AG09309 (cell line): Measurements from ENCODE around the gene JPH2.

Source experiments
- DNase-seq: peaks from one replicate; pipeline ENCODE4 v3.0.0-alpha.2; 2010; ENCODE audit warnings: low read depth
- H3K4me3 ChIP-seq: 2 replicates; pipeline ENCODE4 v1.5.1; 2011; ENCODE audit warnings: mild to moderate bottlenecking, low read depth, low read length, moderate library complexity; ENCODE audit not compliant: control insufficient read depth
- TF ChIP-seq, protein P1 (sequence below): IDR thresholded peaks from 2 replicates; pipeline ENCODE4 v1.5.1; 2011; ENCODE audit warnings: mild to moderate bottlenecking, low read depth, low read length, inconsistent platforms; ENCODE audit not compliant: insufficient read depth, control insufficient read depth; ENCODE audit errors: missing control alignments

Gene JPH2

DNA sequence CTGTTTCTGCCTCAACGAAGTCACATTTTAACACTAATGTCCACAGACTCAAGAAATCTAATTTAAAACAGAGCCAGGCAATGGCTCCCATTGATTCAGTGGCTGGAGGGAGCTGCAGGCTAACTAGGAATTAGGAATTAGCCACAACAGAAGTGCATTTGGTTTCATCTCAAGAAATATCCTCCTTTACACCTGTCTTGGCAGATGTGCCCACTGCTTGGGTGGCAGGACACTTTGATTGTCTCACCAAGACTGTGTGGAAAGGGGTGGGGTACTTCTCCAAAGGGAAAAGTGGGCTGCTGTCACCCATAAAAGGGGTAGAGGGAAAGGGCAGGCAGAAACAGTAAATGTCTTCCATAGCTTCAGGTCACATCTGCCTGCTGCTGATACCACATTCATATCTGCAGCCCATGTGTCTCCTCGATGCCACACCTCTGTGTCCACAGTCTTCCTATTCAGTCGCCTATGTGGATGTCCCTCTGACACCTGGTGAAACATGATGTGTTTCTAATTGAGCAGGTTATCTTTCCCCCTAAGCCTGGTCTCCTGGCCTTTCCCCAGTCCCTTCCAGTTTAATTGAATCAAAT lies 34.5 kb upstream of the JPH2 start:
- no peak overlapping the region for H3K4me3 ChIP-seq
- TF ChIP-seq, protein P1, sequence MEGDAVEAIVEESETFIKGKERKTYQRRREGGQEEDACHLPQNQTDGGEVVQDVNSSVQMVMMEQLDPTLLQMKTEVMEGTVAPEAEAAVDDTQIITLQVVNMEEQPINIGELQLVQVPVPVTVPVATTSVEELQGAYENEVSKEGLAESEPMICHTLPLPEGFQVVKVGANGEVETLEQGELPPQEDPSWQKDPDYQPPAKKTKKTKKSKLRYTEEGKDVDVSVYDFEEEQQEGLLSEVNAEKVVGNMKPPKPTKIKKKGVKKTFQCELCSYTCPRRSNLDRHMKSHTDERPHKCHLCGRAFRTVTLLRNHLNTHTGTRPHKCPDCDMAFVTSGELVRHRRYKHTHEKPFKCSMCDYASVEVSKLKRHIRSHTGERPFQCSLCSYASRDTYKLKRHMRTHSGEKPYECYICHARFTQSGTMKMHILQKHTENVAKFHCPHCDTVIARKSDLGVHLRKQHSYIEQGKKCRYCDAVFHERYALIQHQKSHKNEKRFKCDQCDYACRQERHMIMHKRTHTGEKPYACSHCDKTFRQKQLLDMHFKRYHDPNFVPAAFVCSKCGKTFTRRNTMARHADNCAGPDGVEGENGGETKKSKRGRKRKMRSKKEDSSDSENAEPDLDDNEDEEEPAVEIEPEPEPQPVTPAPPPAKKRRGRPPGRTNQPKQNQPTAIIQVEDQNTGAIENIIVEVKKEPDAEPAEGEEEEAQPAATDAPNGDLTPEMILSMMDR, result no peak
- no peak for DNase-seq

DNA sequence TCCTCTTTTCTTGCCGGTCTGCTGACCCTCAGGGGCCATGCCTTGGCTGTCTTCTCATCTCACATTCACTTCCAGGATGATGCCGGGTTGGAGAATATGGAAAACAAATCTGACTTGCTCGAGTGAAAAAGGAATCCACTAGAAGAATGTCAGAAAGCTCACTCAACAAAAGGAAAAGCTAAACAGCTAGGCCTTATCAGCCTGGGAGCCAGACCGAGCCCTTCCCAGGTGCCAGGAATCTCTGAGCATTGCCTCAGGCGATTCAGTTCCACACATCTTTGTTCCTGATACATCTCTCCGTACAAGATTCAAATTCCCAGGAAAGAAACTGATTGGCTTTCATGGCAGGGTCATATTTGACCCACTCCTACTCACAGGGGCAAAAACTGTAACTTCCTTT lies 32.8 kb upstream of the JPH2 start:
- no peak overlapping the region for H3K4me3 ChIP-seq
- TF ChIP-seq, protein P1, result no peak
- no peak for DNase-seq

GRCh38 chr20:44219170-44219730 lies 32.3 kb upstream of the JPH2 start:
- no peak overlapping the region for H3K4me3 ChIP-seq
- TF ChIP-seq, protein P1, result no peak
- no peak for DNase-seq

GRCh38 chr20:44218446-44218845 lies 31.5 kb upstream of the JPH2 start:
- no peak overlapping the region for H3K4me3 ChIP-seq
- no peak for DNase-seq
- TF ChIP-seq, protein P1, result no peak

DNA sequence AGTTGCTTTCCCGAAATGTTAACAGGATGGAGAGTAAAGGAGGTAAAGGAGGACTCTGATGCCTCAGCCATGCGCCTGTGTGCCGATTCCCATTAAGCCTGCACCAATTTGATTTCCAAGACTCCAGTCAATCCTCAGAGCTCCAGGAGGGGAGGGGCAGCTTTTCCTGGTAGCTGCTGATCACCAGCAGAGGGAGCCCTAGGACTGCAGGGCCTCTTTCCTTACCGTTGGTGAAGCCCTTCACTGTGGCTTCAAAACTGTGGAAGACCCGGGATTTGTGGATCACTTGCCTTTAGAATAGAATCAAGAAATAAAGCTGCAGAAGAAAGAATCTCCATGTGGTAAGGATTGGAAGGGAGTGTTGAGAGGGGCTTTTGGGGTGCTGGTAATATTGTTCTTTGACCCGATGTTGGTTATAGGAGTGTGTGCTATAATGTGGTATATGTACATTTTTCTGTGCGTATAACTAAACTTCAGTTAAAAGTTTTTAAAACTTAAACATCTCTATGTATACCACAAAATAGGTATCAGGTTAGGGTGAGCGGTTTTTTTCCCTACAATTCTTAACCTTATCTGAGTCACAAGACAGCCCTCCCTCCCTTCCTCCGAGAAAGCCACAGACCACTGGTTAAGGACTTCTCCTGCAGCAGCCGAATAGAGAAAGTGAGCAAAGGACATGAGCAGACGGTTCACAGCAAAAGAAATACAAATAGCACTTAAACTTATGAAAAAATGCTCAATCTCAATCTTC lies 30.5 kb upstream of the JPH2 start:
- no peak overlapping the region for H3K4me3 ChIP-seq
- TF ChIP-seq, protein P1, result peak; percentile 98
- peak; percentile 28 for DNase-seq

DNA sequence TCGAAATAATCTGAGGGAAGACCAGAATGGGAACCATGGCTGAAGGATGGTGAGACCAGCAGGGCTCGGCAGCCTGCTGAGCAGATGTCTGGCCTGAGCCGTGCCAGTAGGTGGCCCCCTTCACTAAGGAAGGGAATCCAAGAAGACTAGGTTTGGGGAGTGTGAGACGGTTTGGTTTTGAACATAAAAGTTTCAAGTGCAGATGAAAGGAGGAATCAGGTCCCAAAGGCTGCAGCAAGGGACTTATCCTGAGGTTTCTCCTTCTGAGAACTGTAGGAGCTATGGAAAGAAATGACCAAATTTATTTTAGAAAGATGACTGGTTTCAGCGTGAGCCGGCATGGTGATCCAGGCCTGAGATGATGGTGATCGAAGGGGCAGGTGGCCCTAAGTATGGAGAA lies 28.1 kb upstream of the JPH2 start:
- no peak overlapping the region for H3K4me3 ChIP-seq
- no peak for DNase-seq
- TF ChIP-seq, protein P1, result peak; percentile 95
